Glutamatergic neuron (in vitro differentiated cells): ENCODE measurements around the gene CUL7. TPM values are rescaled to one million over a fixed set of nuclear protein-coding genes. Genes with fewer than 3 reads are reported as not detected.

Experiments
- DNase-seq: peaks from one replicate; pipeline ENCODE4 v3.0.0; 2022
- H3K27ac Mint-ChIP-seq: one replicate; pipeline ENCODE4 v1.8.0; 2020; ENCODE audit warnings: mild to moderate bottlenecking, mixed read lengths, inconsistent platforms; ENCODE audit not compliant: unreplicated experiment
- H3K27me3 Mint-ChIP-seq: one replicate; pipeline ENCODE4 v1.8.0; 2020; ENCODE audit warnings: mild to moderate bottlenecking, moderate library complexity, mixed read lengths, inconsistent platforms; ENCODE audit not compliant: unreplicated experiment
- H3K36me3 Mint-ChIP-seq: one replicate; pipeline ENCODE4 v1.8.0; 2020; ENCODE audit warnings: mild to moderate bottlenecking, mixed read lengths, inconsistent platforms; ENCODE audit not compliant: unreplicated experiment
- H3K4me1 Mint-ChIP-seq: one replicate; pipeline ENCODE4 v1.8.0; 2020; ENCODE audit warnings: mild to moderate bottlenecking, low read depth, mixed read lengths, inconsistent platforms; ENCODE audit not compliant: unreplicated experiment
- H3K4me3 Mint-ChIP-seq: one replicate; pipeline ENCODE4 v1.8.0; 2020; ENCODE audit warnings: mild to moderate bottlenecking, mixed read lengths, inconsistent platforms; ENCODE audit not compliant: unreplicated experiment
- H3K9me3 Mint-ChIP-seq: one replicate; pipeline ENCODE4 v1.8.0; 2020; ENCODE audit warnings: mild to moderate bottlenecking, moderate library complexity, mixed read lengths, inconsistent platforms; ENCODE audit not compliant: unreplicated experiment
- total RNA-seq: library from RNA; stranded (reverse); fragmentation: NEBNext Ultra II Directional; extraction: Animal tissue kit (Norgen Biotek cat#: 25700); gene quantifications from one replicate; pipeline ENCODE4 v1.2.1, GENCODE V29; 2021; ENCODE audit not compliant: unreplicated experiment
- TF ChIP-seq, protein P1 (sequence below): fragments of 200-600 bp; sonication (generic); IDR thresholded peaks from one replicate; pipeline ENCODE4 v1.5.0; 2021; ENCODE audit not compliant: partially characterized antibody, unreplicated experiment

Gene CUL7
- total RNA-seq, 1 donor from 2014 or later, result 43.3 TPM

DNA sequence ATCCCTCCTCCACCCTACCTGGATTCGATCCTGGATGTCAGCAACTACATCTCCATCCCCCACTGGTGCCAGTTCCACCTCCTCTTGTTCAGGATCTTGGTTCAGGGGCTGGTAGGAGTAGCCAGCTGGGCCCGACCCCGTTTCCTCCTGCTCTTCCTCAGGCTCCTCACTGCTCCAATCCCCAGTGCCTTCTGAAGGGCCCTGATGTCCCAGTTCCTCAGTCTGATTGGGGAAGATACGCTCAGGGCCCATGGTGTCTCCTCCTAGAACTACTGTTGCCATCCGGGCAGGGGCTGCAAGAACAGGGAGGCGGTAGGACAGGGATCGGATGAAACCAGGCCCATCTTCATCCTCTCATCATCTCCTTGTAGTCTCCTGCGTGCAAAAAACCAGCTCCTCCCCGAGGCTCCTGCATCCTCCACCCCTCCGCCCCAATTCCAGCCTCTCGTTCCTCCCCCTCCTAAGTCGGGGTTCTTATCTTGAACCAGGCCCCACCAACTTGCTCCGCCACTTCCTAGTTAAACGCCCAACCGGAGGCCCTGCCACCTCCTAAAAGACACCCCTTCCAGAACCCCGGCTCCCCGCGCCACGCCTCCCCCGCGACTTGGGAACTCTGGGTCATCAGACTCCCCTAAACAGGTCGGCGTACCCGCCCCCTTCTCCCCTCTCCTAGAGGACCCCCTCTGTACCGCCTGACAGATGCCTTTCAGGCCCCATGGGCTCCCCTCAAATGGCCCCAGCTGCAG lies 40.4 kb downstream of the CUL7 start:
- Mint-ChIP-seq H3K27ac (peak overlapping the region; percentile 76), H3K36me3 (no peaks in the 10 kb centered on the region), H3K27me3 (peaks cover 13% of the 10 kb centered on the region), H3K9me3 (peaks cover 10% of the 10 kb centered on the region), H3K4me3 (peak overlapping the region; percentile 98), H3K4me1 (peaks cover 24% of the 10 kb centered on the region)
- TF ChIP-seq, protein P1, sequence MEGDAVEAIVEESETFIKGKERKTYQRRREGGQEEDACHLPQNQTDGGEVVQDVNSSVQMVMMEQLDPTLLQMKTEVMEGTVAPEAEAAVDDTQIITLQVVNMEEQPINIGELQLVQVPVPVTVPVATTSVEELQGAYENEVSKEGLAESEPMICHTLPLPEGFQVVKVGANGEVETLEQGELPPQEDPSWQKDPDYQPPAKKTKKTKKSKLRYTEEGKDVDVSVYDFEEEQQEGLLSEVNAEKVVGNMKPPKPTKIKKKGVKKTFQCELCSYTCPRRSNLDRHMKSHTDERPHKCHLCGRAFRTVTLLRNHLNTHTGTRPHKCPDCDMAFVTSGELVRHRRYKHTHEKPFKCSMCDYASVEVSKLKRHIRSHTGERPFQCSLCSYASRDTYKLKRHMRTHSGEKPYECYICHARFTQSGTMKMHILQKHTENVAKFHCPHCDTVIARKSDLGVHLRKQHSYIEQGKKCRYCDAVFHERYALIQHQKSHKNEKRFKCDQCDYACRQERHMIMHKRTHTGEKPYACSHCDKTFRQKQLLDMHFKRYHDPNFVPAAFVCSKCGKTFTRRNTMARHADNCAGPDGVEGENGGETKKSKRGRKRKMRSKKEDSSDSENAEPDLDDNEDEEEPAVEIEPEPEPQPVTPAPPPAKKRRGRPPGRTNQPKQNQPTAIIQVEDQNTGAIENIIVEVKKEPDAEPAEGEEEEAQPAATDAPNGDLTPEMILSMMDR, result no peak
- DNase-seq, result no peak

DNA sequence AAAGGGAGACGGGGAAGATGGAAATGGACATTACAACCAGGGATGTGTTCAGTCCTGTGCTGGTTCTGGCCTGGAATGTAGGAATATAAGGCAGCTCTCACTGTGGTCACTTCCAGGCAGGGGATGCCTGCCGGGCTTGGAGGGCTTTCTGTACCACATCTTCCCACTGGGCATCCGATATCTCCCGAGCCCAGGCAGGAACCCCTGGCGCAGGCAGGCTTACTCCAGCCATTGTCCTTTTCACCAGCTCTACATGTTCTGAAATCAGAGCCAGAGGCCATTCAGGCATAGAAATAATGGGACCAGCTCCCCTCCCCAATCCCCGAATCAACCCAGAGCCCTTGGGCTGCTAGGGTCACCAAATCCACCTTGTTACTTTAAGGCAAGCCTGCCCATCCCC lies 41.3 kb downstream of the CUL7 start:
- TF ChIP-seq, protein P1, result no peak
- Mint-ChIP-seq H3K27ac (no peak overlapping the region), H3K4me3 (peak overlapping the region; percentile 69), H3K36me3 (no peaks in the 10 kb centered on the region), H3K27me3 (peaks cover 13% of the 10 kb centered on the region), H3K9me3 (peaks cover 9% of the 10 kb centered on the region), H3K4me1 (peaks cover 21% of the 10 kb centered on the region)
- DNase-seq, result no peak

DNA sequence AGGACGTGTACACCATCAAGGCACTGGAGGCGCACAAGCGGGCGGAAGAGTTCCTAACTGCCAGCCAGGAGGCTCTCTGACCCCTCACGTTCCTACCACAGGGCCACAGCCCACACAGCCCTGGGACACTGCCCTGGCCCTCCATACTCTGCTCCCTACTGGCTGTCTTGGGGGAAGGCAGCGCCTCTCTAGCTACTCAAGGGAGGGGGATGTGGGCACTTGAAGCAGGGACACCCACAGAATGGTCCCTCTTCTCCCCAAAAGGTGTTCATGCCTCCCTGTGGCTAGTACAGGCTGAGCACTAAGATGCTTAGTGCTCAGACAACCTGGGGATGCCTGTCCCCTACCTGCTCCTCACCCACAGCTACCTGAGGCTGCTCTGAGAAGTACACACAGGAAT lies 42.4 kb downstream of the CUL7 start:
- DNase-seq, result no peak
- Mint-ChIP-seq H3K27me3 (peaks cover 13% of the 10 kb centered on the region), H3K9me3 (peaks cover 9% of the 10 kb centered on the region), H3K4me1 (peaks cover 18% of the 10 kb centered on the region), H3K4me3 (no peak overlapping the region), H3K27ac (no peak overlapping the region), H3K36me3 (no peaks in the 10 kb centered on the region)
- TF ChIP-seq, protein P1, result no peak

DNA sequence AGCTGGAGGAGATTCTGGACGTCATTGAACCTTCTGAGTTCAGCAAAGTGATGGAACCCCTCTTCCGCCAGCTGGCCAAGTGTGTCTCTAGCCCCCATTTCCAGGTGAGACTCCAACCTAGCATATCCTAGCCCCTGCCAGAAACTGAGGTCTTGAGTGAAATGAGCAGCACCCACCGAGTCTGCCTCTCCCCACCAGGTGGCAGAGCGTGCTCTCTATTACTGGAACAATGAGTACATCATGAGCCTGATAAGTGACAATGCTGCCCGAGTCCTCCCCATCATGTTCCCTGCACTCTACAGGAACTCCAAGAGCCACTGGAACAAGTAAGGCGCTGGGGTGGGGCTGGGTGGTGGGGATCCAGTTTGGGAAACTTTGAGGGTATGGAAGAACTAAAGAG lies 44.5 kb downstream of the CUL7 start:
- peak; percentile 53 for DNase-seq
- Mint-ChIP-seq H3K36me3 (no peaks in the 10 kb centered on the region), H3K4me3 (no peak overlapping the region), H3K27ac (no peak overlapping the region), H3K27me3 (peaks cover 8% of the 10 kb centered on the region), H3K4me1 (peaks cover 7% of the 10 kb centered on the region), H3K9me3 (peaks cover 5% of the 10 kb centered on the region)
- TF ChIP-seq, protein P1, result peak; percentile 18

DNA sequence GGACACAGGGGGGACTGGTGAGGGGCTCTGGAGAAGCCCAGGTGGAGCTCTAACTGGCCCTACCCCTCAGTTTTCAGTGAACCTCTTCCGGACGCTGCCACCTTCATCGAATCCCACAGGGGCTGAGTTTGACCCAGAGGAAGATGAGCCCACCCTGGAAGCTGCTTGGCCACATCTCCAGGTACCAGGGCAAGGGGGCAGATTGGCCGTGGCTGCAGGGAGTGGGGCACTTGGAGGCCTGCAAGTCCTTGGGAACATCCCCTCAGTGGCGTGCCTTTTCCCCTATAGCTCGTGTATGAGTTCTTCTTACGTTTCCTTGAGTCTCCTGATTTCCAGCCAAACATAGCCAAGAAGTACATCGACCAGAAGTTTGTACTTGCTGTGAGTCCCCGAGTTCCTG lies 46.5 kb downstream of the CUL7 start:
- no peaks in the 10 kb centered on the region for H3K4me1 Mint-ChIP-seq
- H3K27ac Mint-ChIP-seq, result no peak overlapping the region
- no peaks in the 10 kb centered on the region for H3K36me3 Mint-ChIP-seq
- TF ChIP-seq, protein P1, result no peak
- H3K9me3 Mint-ChIP-seq, result peaks cover under 1% of the 10 kb centered on the region
- DNase-seq, result no peak
- H3K4me3 Mint-ChIP-seq, result no peak overlapping the region
- peaks cover 3% of the 10 kb centered on the region for H3K27me3 Mint-ChIP-seq
